GM04504 (cell line): ENCODE data around the gene UBL3.

ENCODE experiments used
- DNase-seq: peaks from one replicate; pipeline ENCODE4 v3.0.0-alpha.2; 2012; ENCODE audit warnings: low read depth

The UBL3 gene

DNA sequence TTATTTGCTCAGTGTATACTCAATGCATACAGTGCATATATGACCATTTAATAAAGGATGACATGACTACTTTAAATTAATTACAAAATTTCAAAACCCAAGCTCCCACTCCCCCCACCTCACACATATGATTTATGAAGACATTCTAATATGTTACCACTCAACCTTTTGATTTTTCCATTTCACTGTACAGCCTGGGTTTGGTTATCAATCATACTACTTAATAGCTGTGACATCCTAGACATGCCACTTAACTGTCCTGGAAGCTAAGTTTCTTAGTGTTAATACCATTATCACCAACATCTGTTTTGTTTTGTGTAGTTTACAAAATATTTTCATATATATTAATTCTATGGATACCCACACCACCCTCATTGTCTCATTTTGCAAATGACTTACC lies 42.2 kb downstream of the UBL3 start:
- no peak for DNase-seq

GRCh38 chr13:29805994-29806979 lies 44.1 kb downstream of the UBL3 start:
- no peak for DNase-seq

- no peak for DNase-seq
Measured at GRCh38 chr13:29803221-29803620, 47.2 kb downstream of the UBL3 start.

DNA sequence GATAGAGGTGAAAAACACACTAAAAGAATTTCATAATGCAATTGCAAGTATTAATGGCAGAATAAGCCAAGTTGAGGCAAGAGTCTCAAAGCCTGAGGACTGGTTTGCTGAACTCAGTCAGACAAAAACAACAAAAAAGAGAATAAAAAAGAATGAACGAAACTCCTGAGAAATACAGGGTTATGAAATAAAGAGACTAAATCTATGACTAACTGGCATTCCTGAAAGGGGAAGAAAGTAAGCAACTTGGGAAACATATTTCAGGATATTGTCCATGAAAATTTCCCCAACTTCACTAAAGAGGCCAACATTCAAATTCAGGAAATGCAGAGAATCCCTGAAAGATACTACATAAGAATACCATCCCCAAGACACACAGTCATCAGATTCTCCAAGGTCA lies 47.8 kb downstream of the UBL3 start:
- DNase-seq, result no peak

- no peak for DNase-seq
Measured at GRCh38 chr13:29801737-29802305, 48.6 kb downstream of the UBL3 start.

DNA sequence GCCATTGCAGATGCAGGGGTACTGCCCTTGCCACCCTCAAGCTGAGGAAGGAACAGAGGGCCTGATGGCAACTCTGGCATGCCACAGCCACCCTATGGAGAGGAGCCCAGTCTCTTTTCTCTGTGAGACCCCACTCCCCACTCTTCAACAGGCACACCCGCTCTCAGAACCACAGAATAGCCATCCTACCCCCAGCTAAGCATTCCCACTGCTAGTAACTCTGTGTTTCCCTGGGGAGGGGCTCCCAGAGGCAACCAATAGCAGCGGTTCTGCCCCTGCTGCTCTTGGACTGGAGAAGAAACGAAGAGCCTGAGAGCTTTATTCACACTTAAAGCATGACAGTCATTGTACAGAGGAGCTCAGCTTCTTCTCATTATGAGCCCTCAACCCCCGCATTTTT lies 49.3 kb downstream of the UBL3 start:
- no peak for DNase-seq

GRCh38 chr13:29800687-29801086 lies 49.7 kb downstream of the UBL3 start:
- DNase-seq, result no peak

GRCh38 chr13:29799041-29799440 lies 51.4 kb downstream of the UBL3 start:
- no peak for DNase-seq

- DNase-seq, result no peak
Measured at GRCh38 chr13:29791997-29792780, 58.2 kb downstream of the UBL3 start.

- no peak for DNase-seq
Measured at GRCh38 chr13:29791508-29791907, 58.9 kb downstream of the UBL3 start.

DNA sequence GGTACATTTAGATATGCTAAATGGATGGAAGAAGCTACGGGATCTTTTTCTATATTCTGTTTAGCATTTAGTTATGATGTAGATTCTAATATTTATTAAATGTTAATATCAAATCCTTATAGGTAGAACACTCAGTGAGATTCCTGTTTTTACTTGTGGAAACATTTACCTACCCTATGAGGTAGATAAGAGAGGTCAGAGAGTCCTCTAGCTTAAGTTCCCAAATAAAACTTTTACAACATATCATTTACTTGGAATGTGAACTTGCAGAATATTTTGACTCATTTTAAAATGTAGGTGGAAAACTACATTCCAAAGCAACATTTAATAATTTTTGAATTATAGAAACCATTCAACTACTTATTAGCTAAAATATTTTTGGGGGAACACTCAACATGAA lies 63.7 kb downstream of the UBL3 start:
- no peak for DNase-seq

- DNase-seq, result no peak
Measured at GRCh38 chr13:29785978-29786377, 64.4 kb downstream of the UBL3 start.

DNA sequence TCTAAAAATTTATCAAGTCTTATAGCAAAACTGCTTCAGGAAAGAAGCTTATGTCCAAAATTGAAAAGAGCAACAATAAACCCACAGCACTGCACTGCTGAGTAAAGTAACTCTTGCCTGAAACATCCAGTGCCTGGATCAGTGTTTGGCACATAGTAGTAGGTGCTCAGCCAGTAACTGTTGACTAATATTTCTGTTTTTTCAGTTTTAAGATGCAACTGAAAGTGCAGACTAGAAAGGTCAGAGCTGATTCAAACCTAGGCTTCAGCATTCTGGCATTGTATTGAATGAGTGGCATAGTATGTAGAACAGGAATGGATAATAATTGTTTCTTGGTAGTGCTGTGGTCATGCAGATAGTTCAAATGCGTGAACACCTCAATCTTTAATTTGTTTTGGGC lies 67.6 kb downstream of the UBL3 start:
- no peak for DNase-seq

- no peak for DNase-seq
Measured at GRCh38 chr13:29774830-29775229, 75.6 kb downstream of the UBL3 start.

DNA sequence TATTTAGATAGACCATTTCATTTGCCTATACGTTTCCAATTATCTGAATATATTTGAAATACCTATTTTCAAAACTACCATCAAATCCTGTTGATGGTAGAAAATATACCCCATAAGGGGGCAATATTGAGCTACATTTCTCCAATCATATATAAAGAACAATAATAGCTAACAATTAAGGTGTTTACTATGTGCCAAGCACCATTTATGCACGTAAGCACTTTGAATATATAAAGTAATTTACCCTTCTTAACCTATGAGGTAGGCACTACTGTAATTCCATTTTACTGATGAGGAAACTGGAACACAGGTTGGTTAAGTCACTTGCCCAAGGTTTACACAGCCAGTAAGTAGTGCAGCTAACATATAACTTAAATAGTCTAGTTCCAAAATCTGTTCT lies 79.2 kb downstream of the UBL3 start:
- no peak for DNase-seq

GRCh38 chr13:29767006-29767405 lies 83.4 kb downstream of the UBL3 start:
- no peak for DNase-seq

DNA sequence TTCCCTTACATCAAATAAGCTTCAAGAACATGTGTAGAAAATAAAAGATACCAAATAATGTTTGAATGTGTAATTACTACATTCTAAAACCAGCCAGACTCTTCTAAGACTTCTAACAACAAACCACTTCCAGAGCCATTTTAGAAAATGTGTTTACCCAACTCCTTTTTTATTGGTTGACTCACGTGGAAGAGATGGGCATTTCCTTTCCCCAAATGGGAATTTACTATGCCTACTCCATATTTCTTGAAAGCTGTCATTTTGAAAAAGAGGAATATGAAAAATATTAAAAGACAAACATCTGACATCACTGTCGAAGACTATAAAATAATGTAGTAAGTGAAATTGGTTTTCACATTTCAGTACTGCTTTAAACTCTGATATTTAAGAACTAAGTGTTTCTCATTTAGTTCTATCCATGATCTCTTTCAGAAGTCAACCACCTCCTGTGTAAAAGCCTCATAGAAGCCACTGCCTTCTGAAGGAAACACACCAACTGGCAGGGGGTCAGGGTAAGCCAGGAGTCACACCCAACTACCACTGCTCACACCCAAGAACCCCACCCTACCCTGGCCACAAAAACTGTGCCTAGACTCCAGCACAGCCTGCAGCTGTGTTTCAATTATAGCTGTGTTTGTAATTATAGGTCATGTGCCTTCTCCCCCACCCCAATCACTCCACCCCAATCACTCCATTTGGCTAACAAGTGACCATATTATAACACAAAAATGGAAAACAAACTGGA lies 86.8 kb downstream of the UBL3 start:
- DNase-seq, result no peak

DNA sequence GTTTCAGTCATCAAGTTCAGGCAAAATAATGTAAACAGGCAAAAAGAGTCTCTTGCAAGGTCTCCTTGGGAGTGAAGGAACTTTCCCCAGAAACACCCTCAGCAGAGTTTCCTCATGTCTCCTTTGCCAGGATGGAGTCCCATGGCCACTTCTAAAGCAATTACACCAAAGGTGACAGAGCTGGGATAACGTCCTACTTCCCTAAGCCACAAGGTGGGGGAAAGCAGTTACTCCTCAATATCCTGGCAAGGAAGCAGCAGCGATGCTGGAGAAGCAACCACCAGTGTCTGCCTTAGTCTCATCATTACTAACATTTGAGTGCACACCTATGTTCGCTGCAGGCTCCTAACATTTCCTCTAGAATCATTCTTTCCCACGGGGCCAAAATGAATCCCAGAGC lies 88.6 kb downstream of the UBL3 start:
- no peak for DNase-seq

- DNase-seq, result no peak
Measured at GRCh38 chr13:29761160-29761559, 89.3 kb downstream of the UBL3 start.

GRCh38 chr13:29760544-29760943 lies 89.9 kb downstream of the UBL3 start:
- no peak for DNase-seq

DNA sequence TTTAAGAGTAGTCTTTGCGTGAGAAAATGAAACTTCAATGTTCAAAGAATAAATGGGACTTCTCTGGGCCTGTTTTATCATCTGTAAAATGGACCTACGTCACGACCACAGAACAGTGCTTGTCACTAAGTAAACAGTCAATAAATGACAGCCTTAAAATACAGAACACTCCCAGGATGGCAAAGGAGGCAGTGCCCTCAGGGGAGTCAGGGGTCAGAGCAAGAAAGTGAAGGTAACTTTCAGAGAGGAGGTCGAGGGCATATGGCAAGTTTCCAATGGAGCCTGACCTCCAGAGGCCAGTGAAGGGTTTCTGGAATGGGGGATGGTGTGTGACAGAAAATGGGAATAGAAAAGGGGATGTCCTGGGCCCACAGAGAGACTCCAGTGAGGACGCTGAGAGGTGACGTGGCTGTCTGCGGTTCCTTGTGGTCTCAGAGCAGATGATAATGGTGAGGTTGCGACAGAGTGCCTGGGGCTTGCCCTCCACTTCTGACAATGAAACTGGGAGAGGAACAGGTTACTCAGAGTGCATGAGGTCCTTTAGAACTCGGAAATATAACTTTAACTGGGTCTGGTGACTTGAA lies 91.8 kb downstream of the UBL3 start:
- DNase-seq, result peak; percentile 27

GRCh38 chr13:29756506-29756905 lies 93.9 kb downstream of the UBL3 start:
- DNase-seq, result no peak
